H1 (cell line): Measurements from ENCODE around the gene SCAPER. TPM values are rescaled to one million over a fixed set of nuclear protein-coding genes. Genes with fewer than 3 reads are reported as not detected.

ENCODE experiments used
- CBX5 ChIP-seq: fragments of 300-800, 300-1000 bp; sonication (generic); IDR thresholded peaks from 2 replicates; pipeline ENCODE4 v1.7.1; 2016; ENCODE audit warnings: antibody characterized with exemption, low read length, low read depth
- CBX8 ChIP-seq: fragments of 300-800, 300-1000 bp; sonication (generic); IDR thresholded peaks from 2 replicates; pipeline ENCODE4 v1.7.1; 2016; ENCODE audit warnings: low read depth, low read length, borderline replicate concordance
- CHD7 ChIP-seq: fragments of 300-600 bp; sonication (generic); IDR thresholded peaks from 2 replicates; pipeline ENCODE4 v1.7.1; 2012; ENCODE audit warnings: low read length, moderate library complexity, mild to moderate bottlenecking, inconsistent platforms; ENCODE audit not compliant: insufficient replicate concordance
- CTBP2 ChIP-seq: IDR thresholded peaks from 2 replicates; pipeline ENCODE4 v1.7.0; 2011; ENCODE audit warnings: borderline replicate concordance, mild to moderate bottlenecking, moderate library complexity, mixed read lengths, low read length; ENCODE audit not compliant: insufficient read depth, insufficient read length
- E2F6 ChIP-seq: IDR thresholded peaks from 2 replicates; pipeline ENCODE4 v1.6.1; 2012; ENCODE audit warnings: inconsistent platforms
- EGR1 ChIP-seq: IDR thresholded peaks from 2 replicates; pipeline ENCODE4 v1.6.1; 2011; ENCODE audit warnings: low read depth, low read length, borderline replicate concordance
- EZH2 ChIP-seq: fragments of 200-600 bp; sonication (generic); IDR thresholded peaks from 2 replicates; pipeline ENCODE4 v1.7.1; 2012; ENCODE audit warnings: low read depth, mild to moderate bottlenecking, moderate library complexity, low read length, inconsistent platforms; ENCODE audit not compliant: severe bottlenecking
- KDM5A ChIP-seq: fragments of 200-600 bp; IDR thresholded peaks from 2 replicates; pipeline ENCODE4 v1.7.1; 2012; ENCODE audit warnings: mild to moderate bottlenecking, low read length, inconsistent platforms, mixed read lengths
- PHF8 ChIP-seq: fragments of 200-600 bp; sonication (generic); conservative IDR thresholded peaks from 2 replicates; pipeline ENCODE4 v1.7.1; 2012; ENCODE audit warnings: low read depth, mild to moderate bottlenecking, inconsistent platforms, low read length, moderate library complexity
- POLR2A ChIP-seq, 2 experiments: IDR thresholded peaks; 1 replicate in 1 of 2; 2 replicates in 1 of 2; pipeline ENCODE4 v1.6.1; 2011; ENCODE audit warnings: low read depth in 2 of 2, low read length in 2 of 2, mild to moderate bottlenecking in 2 of 2; ENCODE audit errors: control extremely low read depth in 1 of 2
- SP2 ChIP-seq: IDR thresholded peaks from 2 replicates; pipeline ENCODE4 v1.6.1; 2012; ENCODE audit warnings: mild to moderate bottlenecking, low read length, inconsistent platforms
- TBP ChIP-seq: IDR thresholded peaks from 2 replicates; pipeline ENCODE4 v1.6.1; 2011; ENCODE audit warnings: low read depth, low read length, improper control_type of control experiment
- polyA plus RNA-seq, 7 experiments: library from polyadenylated mRNA; depleted of rRNA in 3 of 7; stranded (reverse) in 5 of 7; unstranded in 2 of 7; fragments of >200 nt in 5 of 7; fragments of 200-250 nt in 2 of 7; gene quantifications; 1 replicate in 5 of 7; 2 replicates in 1 of 7; 4 replicates in 1 of 7; pipeline versions ENCODE4 v1.2.1 to v1.2.3, GENCODE V29; 2011 to 2013; ENCODE audit warnings: missing spikeins in 2 of 7, mixed read lengths in 2 of 7
- total RNA-seq: library from RNA; stranded (reverse); fragmentation: NEBNext Ultra II Directional; extraction: Animal tissue kit (Norgen Biotek cat#: 25700); gene quantifications from 2 replicates; pipeline ENCODE4 v1.2.1, GENCODE V29; 2021

Gene SCAPER
- total and polyA plus RNA-seq, 2 of the 8 experiments (the other 6 are each of a cell fraction or from before 2014, with no cell fraction given) = 1.6 to 6.8 TPM

- TF ChIP-seq CHD7 (no peak), POLR2A (IDR thresholded peaks at IDR 0.05; ENCODE audit: control extremely low read depth in 1 of 2, low read depth in 2 of 2, low read length in 2 of 2) (no peak), EZH2 (no peak), CBX5 (no peak), EGR1 (no peak), CBX8 (no peak), PHF8 (no peak), KDM5A (no peak), E2F6 (no peak), TBP (no peak), SP2 (no peak), CTBP2 (no peak)
Observed at GRCh38 chr15:76714950-76715349, 190.2 kb downstream of the SCAPER start (continued).
